RPMI7951 (cell line): ENCODE results near the gene SLC5A7. TPM values are rescaled to one million over a fixed set of nuclear protein-coding genes. Genes with fewer than 3 reads are reported as not detected.

ENCODE experiments used
- total RNA-seq: library from RNA; depleted of rRNA; stranded (reverse); fragments of >200 nt; shearing (Covaris generic); gene quantifications from 2 replicates; pipeline ENCODE4 v1.2.3, GENCODE V29; 2014; rRNA removed

SLC5A7 gene
- total RNA-seq, 1 experiment from 2014 or later, result not detected

Other genes starting within 250 kb of the SLC5A7 start
- not detected in 2 replicates for gene RGPD4, start 159.6 kb upstream of the SLC5A7 start, total RNA-seq